Measurements from ENCODE around the gene CCR8.
"Not testable (repeated sequence)": the region's sequence is repeated elsewhere in the genome, so short reads cannot be mapped to it uniquely, and the experiment has no call there.

CCR8 gene

GRCh38 chr3:39350714-39351113 is 21.2 kb downstream of the CCR8 start:
- ATAC-seq, result no peak

GRCh38 chr3:39351134-39351533 is 21.6 kb downstream of the CCR8 start:
- ATAC-seq, result not testable (repeated sequence)

GRCh38 chr3:39353168-39353927 is 23.8 kb downstream of the CCR8 start:
- ATAC-seq, result not testable (repeated sequence)

GRCh38 chr3:39358333-39358732 is 28.8 kb downstream of the CCR8 start:
- ATAC-seq, result no peak

GRCh38 chr3:39361252-39361927 is 31.9 kb downstream of the CCR8 start:
- ATAC-seq, result peak; percentile 80 to 83

GRCh38 chr3:39362192-39362591 is 32.7 kb downstream of the CCR8 start:
- ATAC-seq, result no peak

GRCh38 chr3:39362812-39363211 is 33.3 kb downstream of the CCR8 start:
- ATAC-seq, result no peak

- not testable (repeated sequence) for ATAC-seq
Measured at GRCh38 chr3:39370450-39370849, 40.9 kb downstream of the CCR8 start.

GRCh38 chr3:39372833-39373232 is 43.3 kb downstream of the CCR8 start:
- no peak for ATAC-seq

GRCh38 chr3:39376959-39377634 is 47.6 kb downstream of the CCR8 start:
- ATAC-seq, result no peak

- peak; percentile 82 to 92 for ATAC-seq
Measured at GRCh38 chr3:39378088-39378487, 48.6 kb downstream of the CCR8 start.

GRCh38 chr3:39378957-39379777 is 49.7 kb downstream of the CCR8 start:
- ATAC-seq, result no peak

GRCh38 chr3:39379778-39380155 is 50.3 kb downstream of the CCR8 start:
- ATAC-seq, result no peak

- no peak for ATAC-seq
Measured at GRCh38 chr3:39381432-39381831, 51.9 kb downstream of the CCR8 start.

Data from activated CD4-positive, CD25-positive, alpha-beta regulatory T cell treated with anti-CD3 and anti-CD28 coated beads, Interleukin-2, amount 50 U/mL, for 24 hours (primary cell).